ENCODE data around the gene BAHD1.

- TF ChIP-seq, protein P1, sequence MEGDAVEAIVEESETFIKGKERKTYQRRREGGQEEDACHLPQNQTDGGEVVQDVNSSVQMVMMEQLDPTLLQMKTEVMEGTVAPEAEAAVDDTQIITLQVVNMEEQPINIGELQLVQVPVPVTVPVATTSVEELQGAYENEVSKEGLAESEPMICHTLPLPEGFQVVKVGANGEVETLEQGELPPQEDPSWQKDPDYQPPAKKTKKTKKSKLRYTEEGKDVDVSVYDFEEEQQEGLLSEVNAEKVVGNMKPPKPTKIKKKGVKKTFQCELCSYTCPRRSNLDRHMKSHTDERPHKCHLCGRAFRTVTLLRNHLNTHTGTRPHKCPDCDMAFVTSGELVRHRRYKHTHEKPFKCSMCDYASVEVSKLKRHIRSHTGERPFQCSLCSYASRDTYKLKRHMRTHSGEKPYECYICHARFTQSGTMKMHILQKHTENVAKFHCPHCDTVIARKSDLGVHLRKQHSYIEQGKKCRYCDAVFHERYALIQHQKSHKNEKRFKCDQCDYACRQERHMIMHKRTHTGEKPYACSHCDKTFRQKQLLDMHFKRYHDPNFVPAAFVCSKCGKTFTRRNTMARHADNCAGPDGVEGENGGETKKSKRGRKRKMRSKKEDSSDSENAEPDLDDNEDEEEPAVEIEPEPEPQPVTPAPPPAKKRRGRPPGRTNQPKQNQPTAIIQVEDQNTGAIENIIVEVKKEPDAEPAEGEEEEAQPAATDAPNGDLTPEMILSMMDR (IDR thresholded peaks at IDR 0.05): no peak
- TF ChIP-seq EZH2 (IDR thresholded peaks at IDR 0.05; ENCODE audit: borderline replicate concordance, insufficient read depth, low read depth, low read length, poor library complexity, severe bottlenecking): no peak
These were observed 60.0 kb downstream of the BAHD1 start for GRCh38 chr15:40500568-40501330.

All from B cell (primary cell).